H1 (cell line): Measurements from ENCODE around the gene LTBP1. TPM values are rescaled to one million over a fixed set of nuclear protein-coding genes. Genes with fewer than 3 reads are reported as not detected.

Experiments
- CTCF ChIA-PET: fragments of 300-600 bp; sonication (Branson Sonifier 250); formaldehyde crosslinking; loops from one replicate; lab custom pipeline; 2021; ENCODE audit not compliant: partially characterized antibody; lab: Charles Lee
- POLR2A ChIA-PET: fragments of 300-600 bp; sonication (Branson Sonifier 250); formaldehyde crosslinking; loops from one replicate; lab custom pipeline; 2021; ENCODE audit warnings: inconsistent platforms; ENCODE audit not compliant: partially characterized antibody; lab: Charles Lee
- DNase-seq, 2 experiments: peaks; one replicate each; pipeline versions ENCODE4 v3.0.0 to v3.0.0-alpha.2; 2010 to 2022; ENCODE audit warnings: low spot score in 2 of 2, low read depth in 1 of 2, mixed read lengths in 1 of 2
- FAIRE-seq: peaks from 2 replicates; lab custom pipeline; 2011; peaks lifted over from hg19 to GRCh38; lab: Jason Lieb, UNC
- H2AFZ ChIP-seq: 2 replicates; pipeline ENCODE4 v1.8.1; 2012; ENCODE audit warnings: low read length, inconsistent platforms
- H2AK5ac ChIP-seq: 2 replicates; pipeline ENCODE4 v1.6.1; 2013; ENCODE audit warnings: low read depth, low read length
- H2BK120ac ChIP-seq: replicated peaks from 2 replicates; pipeline ENCODE3; 2013; ENCODE audit warnings: low read depth, low read length, inconsistent platforms
- H2BK12ac ChIP-seq: 2 replicates; pipeline ENCODE4 v1.6.1; 2013; ENCODE audit warnings: low read depth, low read length
- H2BK15ac ChIP-seq: 2 replicates; pipeline ENCODE4 v1.6.1; 2013; ENCODE audit warnings: low read length
- H2BK20ac ChIP-seq: 2 replicates; pipeline ENCODE4 v1.6.1; 2013; ENCODE audit warnings: low read length
- H2BK5ac ChIP-seq: 2 replicates; pipeline ENCODE4 v1.6.1; 2013; ENCODE audit warnings: low read depth, low read length
- H3K14ac ChIP-seq: 2 replicates; pipeline ENCODE4 v1.6.1; 2013; ENCODE audit warnings: inconsistent platforms; ENCODE audit not compliant: insufficient read length
- H3K18ac ChIP-seq: 2 replicates; pipeline ENCODE4 v1.6.1; 2013; ENCODE audit warnings: low read length; ENCODE audit errors: extremely low read depth
- H3K23ac ChIP-seq: 2 replicates; pipeline ENCODE4 v1.6.1; 2013; ENCODE audit warnings: inconsistent platforms; ENCODE audit not compliant: insufficient read length
- H3K23me2 ChIP-seq: 2 replicates; pipeline ENCODE4 v1.6.1; 2013; ENCODE audit warnings: low read depth, low read length
- H3K27ac ChIP-seq: 2 replicates; pipeline ENCODE4 v1.6.1; 2011; ENCODE audit warnings: low read depth, low read length, inconsistent platforms
- H3K27me3 ChIP-seq, 4 experiments: replicated peaks in 1 of 4; 1 replicate in 1 of 4; 2 replicates in 3 of 4; pipeline versions ENCODE4 v1.6.1 to v1.8.1; 2011 to 2013; ENCODE audit warnings: low read length in 3 of 4, mild to moderate bottlenecking in 3 of 4, inconsistent platforms in 2 of 4, mixed read lengths in 2 of 4, moderate library complexity in 1 of 4; ENCODE audit not compliant: control insufficient read depth in 3 of 4, insufficient read depth in 3 of 4; ENCODE audit errors: extremely low read depth in 1 of 4
- H3K36me3 ChIP-seq, 4 experiments: 2 replicates each; pipeline versions ENCODE4 v1.6.1 to v1.8.1; 2011 to 2013; ENCODE audit warnings: mild to moderate bottlenecking in 4 of 4, low read length in 3 of 4, moderate library complexity in 2 of 4, control low read depth in 1 of 4, inconsistent platforms in 1 of 4; ENCODE audit not compliant: insufficient read depth in 4 of 4, control insufficient read depth in 2 of 4
- H3K4ac ChIP-seq: replicated peaks from 2 replicates; pipeline ENCODE3; 2013; ENCODE audit warnings: low read length, low read depth, mixed read lengths, inconsistent platforms; ENCODE audit not compliant: insufficient read length
- H3K4me1 ChIP-seq, 4 experiments: replicated peaks in 1 of 4; 1 replicate in 1 of 4; 2 replicates in 3 of 4; pipeline versions ENCODE4 v1.6.1 to v1.8.1; 2011 to 2013; ENCODE audit warnings: low read length in 3 of 4, inconsistent platforms in 2 of 4, mixed read lengths in 1 of 4; ENCODE audit not compliant: insufficient read depth in 4 of 4, control insufficient read depth in 3 of 4
- H3K4me2 ChIP-seq, 2 experiments: 2 replicates each; pipeline versions ENCODE4 v1.6.1 to v1.8.1; 2011 to 2013; ENCODE audit warnings: low read depth in 2 of 2, low read length in 2 of 2, control low read depth in 1 of 2, inconsistent platforms in 1 of 2, mild to moderate bottlenecking in 1 of 2; ENCODE audit not compliant: insufficient read depth in 1 of 2
- H3K4me3 ChIP-seq, 4 experiments: fragments of 200-600, 300-600 bp in 1 of 4; sonication (generic), shearing (Covaris generic), sonication (Bioruptor Twin) in 1 of 4; 2 replicates each; pipeline versions ENCODE4 v1.5.1 to v1.8.1; 2011 to 2016; ENCODE audit warnings: low read length in 4 of 4, low read depth in 3 of 4, control low read depth in 2 of 4, inconsistent platforms in 2 of 4, mild to moderate bottlenecking in 2 of 4, mixed read lengths in 1 of 4, moderate library complexity in 1 of 4; ENCODE audit not compliant: insufficient read depth in 2 of 4; ENCODE audit errors: extremely low read depth in 1 of 4
- H3K56ac ChIP-seq: replicated peaks from 2 replicates; pipeline ENCODE3; 2013; ENCODE audit warnings: low read depth, mild to moderate bottlenecking, mixed read lengths, low read length, inconsistent platforms; ENCODE audit not compliant: insufficient read length
- H3K79me1 ChIP-seq: 2 replicates; pipeline ENCODE4 v1.6.1; 2013; ENCODE audit warnings: low read depth, low read length, control low read depth
- H3K79me2 ChIP-seq, 2 experiments: 2 replicates each; pipeline versions ENCODE4 v1.6.1 to v1.8.1; 2012 to 2013; ENCODE audit warnings: low read length in 2 of 2, mild to moderate bottlenecking in 2 of 2, inconsistent platforms in 1 of 2; ENCODE audit not compliant: insufficient read depth in 2 of 2, control insufficient read depth in 1 of 2
- H3K9ac ChIP-seq, 4 experiments: replicated peaks in 1 of 4; 1 replicate in 1 of 4; 2 replicates in 3 of 4; pipeline versions ENCODE4 v1.6.1 to v1.8.1; 2011 to 2013; ENCODE audit warnings: low read depth in 3 of 4, low read length in 3 of 4, control low read depth in 2 of 4, mild to moderate bottlenecking in 2 of 4, moderate library complexity in 2 of 4, inconsistent platforms in 1 of 4; ENCODE audit errors: extremely low read depth in 1 of 4
- H3K9me3 ChIP-seq, 2 experiments: 2 replicates each; pipeline versions ENCODE4 v1.6.1 to v1.8.1; 2012 to 2013; ENCODE audit warnings: mild to moderate bottlenecking in 2 of 2, moderate library complexity in 2 of 2, control low read depth in 1 of 2, inconsistent platforms in 1 of 2, low read depth in 1 of 2, low read length in 1 of 2, mixed read lengths in 1 of 2; ENCODE audit not compliant: insufficient read depth in 2 of 2
- H4K20me1 ChIP-seq, 2 experiments: replicated peaks in 1 of 2; 2 replicates each; pipeline versions ENCODE3 to v1.8.1; 2011 to 2013; ENCODE audit warnings: inconsistent platforms in 2 of 2, low read length in 2 of 2, mild to moderate bottlenecking in 1 of 2; ENCODE audit not compliant: insufficient read depth in 2 of 2, control insufficient read depth in 1 of 2
- H4K5ac ChIP-seq: 2 replicates; pipeline ENCODE4 v1.6.1; 2013; ENCODE audit warnings: low read length, low read depth, mixed read lengths, inconsistent platforms; ENCODE audit not compliant: insufficient read length
- H4K8ac ChIP-seq: 2 replicates; pipeline ENCODE4 v1.8.0; 2013; ENCODE audit warnings: mild to moderate bottlenecking, moderate library complexity, low read length, inconsistent platforms; ENCODE audit not compliant: insufficient read depth; ENCODE audit errors: extremely low read depth
- H4K91ac ChIP-seq: replicated peaks from 2 replicates; pipeline ENCODE3; 2013; ENCODE audit warnings: low read length, mixed read lengths, inconsistent platforms; ENCODE audit not compliant: insufficient read length
- BCL11A ChIP-seq, 2 experiments: IDR thresholded peaks; one replicate each; pipeline ENCODE4 v1.6.1; 2011; ENCODE audit warnings: low read depth in 2 of 2, low read length in 2 of 2, mild to moderate bottlenecking in 2 of 2
- CBX8 ChIP-seq: fragments of 300-800, 300-1000 bp; sonication (generic); IDR thresholded peaks from 2 replicates; pipeline ENCODE4 v1.7.1; 2016; ENCODE audit warnings: low read depth, low read length, borderline replicate concordance
- CHD1 ChIP-seq: IDR thresholded peaks from 2 replicates; pipeline ENCODE4 v1.6.1; 2012; ENCODE audit warnings: low read depth, low read length, improper control_type of control experiment
- CREB1 ChIP-seq: IDR thresholded peaks from 2 replicates; pipeline ENCODE4 v1.6.1; 2012; ENCODE audit warnings: inconsistent platforms
- EZH2 ChIP-seq: fragments of 200-600 bp; sonication (generic); IDR thresholded peaks from 2 replicates; pipeline ENCODE4 v1.7.1; 2012; ENCODE audit warnings: low read depth, mild to moderate bottlenecking, moderate library complexity, low read length, inconsistent platforms; ENCODE audit not compliant: severe bottlenecking
- MAX ChIP-seq: IDR thresholded peaks from 2 replicates; pipeline ENCODE4 v1.6.1; 2012; ENCODE audit warnings: inconsistent platforms
- POLR2A ChIP-seq, 2 experiments: IDR thresholded peaks; 1 replicate in 1 of 2; 2 replicates in 1 of 2; pipeline ENCODE4 v1.6.1; 2011; ENCODE audit warnings: low read depth in 2 of 2, low read length in 2 of 2, mild to moderate bottlenecking in 2 of 2; ENCODE audit errors: control extremely low read depth in 1 of 2
- RXRA ChIP-seq: IDR thresholded peaks from 2 replicates; pipeline ENCODE4 v1.6.1; 2011; ENCODE audit warnings: low read depth, mild to moderate bottlenecking, low read length, moderate library complexity; ENCODE audit not compliant: insufficient read depth
- SAP30 ChIP-seq: fragments of 300-600 bp; sonication (generic); IDR thresholded peaks from 2 replicates; pipeline ENCODE4 v1.7.1; 2012; ENCODE audit warnings: low read length, moderate library complexity, mild to moderate bottlenecking, inconsistent platforms; ENCODE audit not compliant: insufficient read depth, insufficient replicate concordance
- SIRT6 ChIP-seq: IDR thresholded peaks from one replicate; pipeline ENCODE4 v1.7.1; 2012; ENCODE audit warnings: low read length, inconsistent platforms
- TAF7 ChIP-seq: optimal IDR thresholded peaks from 2 replicates; pipeline ENCODE3; 2011; ENCODE audit warnings: low read depth, mild to moderate bottlenecking, inconsistent platforms, low read length, moderate library complexity, borderline replicate concordance
- WGBS, 2 experiments: shearing (Covaris generic) in 1 of 2; methylation state at CpG; one replicate each; pipeline versions ENCODE4 v1.1.6 to v1.1.7; 2013 to 2015; ENCODE audit warnings: low lambda C conversion rate in 2 of 2, mixed read lengths in 2 of 2, inconsistent platforms in 1 of 2, low coverage in 1 of 2, missing lambda C conversion rate in 1 of 2; ENCODE audit not compliant: insufficient replicate concordance in 2 of 2, insufficient coverage in 1 of 2, insufficient read length in 1 of 2; ENCODE audit errors: extremely low coverage in 1 of 2, missing lambda C conversion rate in 1 of 2; 5-methylcytosine and 5-hydroxymethylcytosine counted together
- polyA plus RNA-seq, 7 experiments: library from polyadenylated mRNA; depleted of rRNA in 3 of 7; stranded (reverse) in 5 of 7; unstranded in 2 of 7; fragments of >200 nt in 5 of 7; fragments of 200-250 nt in 2 of 7; gene quantifications; 1 replicate in 5 of 7; 2 replicates in 1 of 7; 4 replicates in 1 of 7; pipeline versions ENCODE4 v1.2.1 to v1.2.3, GENCODE V29; 2011 to 2013; ENCODE audit warnings: missing spikeins in 2 of 7, mixed read lengths in 2 of 7
- total RNA-seq: library from RNA; stranded (reverse); fragmentation: NEBNext Ultra II Directional; extraction: Animal tissue kit (Norgen Biotek cat#: 25700); gene quantifications from 2 replicates; pipeline ENCODE4 v1.2.1, GENCODE V29; 2021
- TF ChIP-seq, protein P1 (sequence below): IDR thresholded peaks from 2 replicates; pipeline ENCODE4 v1.6.1; 2011; ENCODE audit warnings: low read length, improper control_type of control experiment

The LTBP1 gene
- total and polyA plus RNA-seq, 2 of the 8 experiments (the other 6 are each of a cell fraction or from before 2014, with no cell fraction given): 15.4 to 24.7 TPM

DNA sequence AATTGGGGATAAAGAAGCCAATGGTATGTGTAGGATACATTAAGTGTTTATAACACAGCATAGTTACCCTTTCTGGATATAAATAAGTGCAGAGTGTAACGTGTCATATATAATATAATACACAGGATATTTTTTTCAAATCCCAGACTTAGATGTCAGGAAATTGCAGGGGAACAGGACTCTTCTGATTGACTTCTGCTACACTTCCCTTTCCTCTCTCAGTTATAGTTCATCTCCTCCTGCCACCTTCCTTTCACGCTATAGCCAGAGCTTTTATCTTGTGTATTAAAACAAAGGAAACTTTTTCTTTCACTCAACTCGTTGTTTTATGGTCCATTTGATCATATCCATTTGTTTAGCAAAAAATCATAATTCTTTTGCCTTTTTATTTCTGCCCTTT is 371.7 kb downstream of the LTBP1 start:
- H2BK120ac ChIP-seq: no peak overlapping the region
- H4K91ac ChIP-seq: no peak overlapping the region
- WGBS, 2 experiments: 93% methylated on average over 3 of the region's 3 CpGs; no CpG with 5 or more reads in 1 of the 2 experiments
- no peak overlapping the region for H4K8ac ChIP-seq
- no peak overlapping the region for H2AFZ ChIP-seq
- no peak overlapping the region for H3K27ac ChIP-seq
- no peak overlapping the region for H3K4me2 ChIP-seq
- H3K14ac ChIP-seq: no peak overlapping the region
- no peaks in the 10 kb centered on the region for H3K23me2 ChIP-seq
- H3K27me3 ChIP-seq: no peaks in the 10 kb centered on the region
- no peak overlapping the region for H2BK5ac ChIP-seq
- no peak overlapping the region for H3K18ac ChIP-seq
- no peaks in the 10 kb centered on the region for H3K36me3 ChIP-seq
- ChIA-PET CTCF (interaction anchor here (1.8 kb wide), 1 partner anchor 61 kb away, joined by 5 read pairs; no protein-coding TSS in a partner anchor), POLR2A (no interaction called here)
- H3K9ac ChIP-seq: no peak overlapping the region
- H3K4me1 ChIP-seq: no peaks in the 10 kb centered on the region
- no peaks in the 10 kb centered on the region for H3K9me3 ChIP-seq
- H3K23ac ChIP-seq: no peak overlapping the region
- FAIRE-seq (no peak), DNase-seq (no peak)
- no peak overlapping the region for H3K56ac ChIP-seq
- no peak for TF ChIP-seq CREB1
- TF ChIP-seq BCL11A (IDR thresholded peaks at IDR 0.05; ENCODE audit: low read depth in 2 of 2, low read length in 2 of 2): no peak
- no peak for TF ChIP-seq SAP30
- TF ChIP-seq MAX: no peak
- no peak for TF ChIP-seq CBX8
- TF ChIP-seq RXRA: no peak
- no peak for TF ChIP-seq SIRT6
- TF ChIP-seq TAF7: no peak
- TF ChIP-seq POLR2A (IDR thresholded peaks at IDR 0.05; ENCODE audit: control extremely low read depth in 1 of 2, low read depth in 2 of 2, low read length in 2 of 2): no peak
- TF ChIP-seq CHD1: no peak
- TF ChIP-seq, protein P1, sequence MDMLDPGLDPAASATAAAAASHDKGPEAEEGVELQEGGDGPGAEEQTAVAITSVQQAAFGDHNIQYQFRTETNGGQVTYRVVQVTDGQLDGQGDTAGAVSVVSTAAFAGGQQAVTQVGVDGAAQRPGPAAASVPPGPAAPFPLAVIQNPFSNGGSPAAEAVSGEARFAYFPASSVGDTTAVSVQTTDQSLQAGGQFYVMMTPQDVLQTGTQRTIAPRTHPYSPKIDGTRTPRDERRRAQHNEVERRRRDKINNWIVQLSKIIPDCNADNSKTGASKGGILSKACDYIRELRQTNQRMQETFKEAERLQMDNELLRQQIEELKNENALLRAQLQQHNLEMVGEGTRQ: no peak
- no peak for TF ChIP-seq EZH2
- no peaks in the 10 kb centered on the region for H3K79me1 ChIP-seq
- no peak overlapping the region for H2AK5ac ChIP-seq
- no peak overlapping the region for H3K4me3 ChIP-seq
- no peak overlapping the region for H2BK20ac ChIP-seq
- no peaks in the 10 kb centered on the region for H4K20me1 ChIP-seq
- H4K5ac ChIP-seq: no peak overlapping the region
- no peak overlapping the region for H2BK12ac ChIP-seq
- no peak overlapping the region for H2BK15ac ChIP-seq
- no peak overlapping the region for H3K4ac ChIP-seq
- no peaks in the 10 kb centered on the region for H3K79me2 ChIP-seq
